Fibroblast of skin of right biceps (primary cell): ENCODE data around the gene MARCO.
"Not testable (repeated sequence)": the region's sequence is repeated elsewhere in the genome, so short reads cannot be mapped to it uniquely, and the experiment has no call there.

ENCODE experiments used
- DNase-seq: peaks from one replicate; pipeline ENCODE4 v3.0.0-alpha.2; 2013

The MARCO gene

DNA sequence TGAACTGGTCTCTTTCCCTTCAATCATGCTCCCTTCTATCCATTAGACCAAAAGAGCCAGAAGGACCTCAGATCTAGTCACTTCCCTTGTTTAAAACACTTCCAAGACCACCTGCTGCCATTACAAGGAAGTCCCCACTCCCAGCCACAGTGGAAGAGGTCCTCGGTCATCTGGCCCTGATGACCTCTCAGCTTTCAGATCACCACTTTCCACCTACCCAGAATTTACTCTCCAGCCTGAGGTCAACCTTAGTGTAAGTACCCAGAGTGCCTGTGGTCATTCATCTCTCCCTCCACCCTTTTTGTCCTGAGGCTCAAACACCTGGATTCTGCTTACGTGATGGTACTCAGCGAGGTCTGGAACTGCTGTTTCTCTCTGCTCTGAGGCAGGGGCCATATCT lies 67.1 kb downstream of the MARCO start:
- no peak for DNase-seq

DNA sequence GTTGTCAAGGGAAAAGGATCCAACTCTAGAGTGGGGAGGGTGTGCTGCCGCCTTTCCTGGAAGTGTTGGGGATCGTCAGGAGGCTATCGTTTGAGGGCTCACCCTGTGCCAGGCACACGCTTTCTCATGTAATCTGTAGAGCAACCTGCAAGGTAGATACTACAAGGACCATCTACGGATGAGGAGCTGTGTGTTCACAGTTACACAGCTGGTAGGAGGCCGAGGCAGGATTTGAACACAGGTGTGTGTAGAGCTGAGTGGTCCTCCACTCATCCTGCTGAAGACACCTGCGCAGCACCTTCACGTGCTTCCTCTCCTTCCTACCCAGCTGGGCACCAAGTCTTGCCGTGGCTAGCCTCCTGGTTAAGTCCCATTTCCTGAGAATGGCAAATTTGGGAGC lies 68.3 kb downstream of the MARCO start:
- DNase-seq = no peak

DNA sequence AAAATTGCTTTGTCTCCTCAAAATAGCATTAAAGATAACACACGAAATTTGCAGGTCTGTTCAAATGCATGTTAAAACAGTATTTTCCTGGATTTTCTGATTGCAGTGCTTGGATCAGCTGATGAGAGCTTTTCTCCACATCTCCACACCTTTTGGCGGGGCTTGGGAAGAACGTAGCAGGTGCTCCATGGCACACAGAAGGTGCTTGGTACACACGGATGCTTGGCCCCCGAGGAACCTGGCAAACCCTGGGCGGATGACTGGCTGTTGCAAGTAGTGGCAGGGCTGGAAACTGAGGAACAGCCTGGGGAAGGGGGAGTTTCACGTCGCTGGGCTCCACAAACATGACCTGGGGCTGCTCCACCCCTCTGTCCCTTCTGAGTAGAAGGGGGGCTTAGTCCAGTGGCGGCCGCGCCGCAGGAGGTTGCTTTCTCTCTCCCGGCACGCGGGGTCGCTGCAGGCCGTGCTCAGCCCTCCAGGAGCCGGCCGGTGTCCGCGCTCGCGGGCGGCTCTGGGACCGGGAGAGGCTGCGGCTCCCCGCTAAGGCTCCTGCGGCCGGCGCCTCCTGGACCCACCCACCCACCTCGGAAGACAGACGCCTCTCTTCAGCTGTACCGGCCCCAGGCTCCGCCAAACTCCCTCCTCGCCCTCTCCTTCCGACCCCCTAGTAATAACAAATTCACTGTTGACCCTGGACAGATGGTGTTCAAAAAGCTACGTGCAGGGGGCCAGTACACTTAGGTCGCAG lies 69.3 kb downstream of the MARCO start:
- peak; percentile 35 for DNase-seq

DNA sequence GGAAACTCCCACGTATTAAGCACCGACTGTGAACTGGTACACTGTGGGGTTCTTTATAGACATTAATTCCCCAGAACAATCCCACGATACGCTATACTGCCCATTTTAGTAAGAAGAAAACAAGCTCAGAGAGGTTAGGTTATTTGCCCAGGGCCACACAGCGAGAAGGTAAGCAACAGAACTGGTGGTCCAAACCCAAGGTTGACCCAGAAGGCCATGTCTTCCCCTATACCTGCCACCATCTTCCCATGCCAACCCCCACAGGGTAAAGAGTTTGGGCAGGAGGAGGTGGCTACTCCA lies 69.9 kb downstream of the MARCO start:
- no peak for DNase-seq

DNA sequence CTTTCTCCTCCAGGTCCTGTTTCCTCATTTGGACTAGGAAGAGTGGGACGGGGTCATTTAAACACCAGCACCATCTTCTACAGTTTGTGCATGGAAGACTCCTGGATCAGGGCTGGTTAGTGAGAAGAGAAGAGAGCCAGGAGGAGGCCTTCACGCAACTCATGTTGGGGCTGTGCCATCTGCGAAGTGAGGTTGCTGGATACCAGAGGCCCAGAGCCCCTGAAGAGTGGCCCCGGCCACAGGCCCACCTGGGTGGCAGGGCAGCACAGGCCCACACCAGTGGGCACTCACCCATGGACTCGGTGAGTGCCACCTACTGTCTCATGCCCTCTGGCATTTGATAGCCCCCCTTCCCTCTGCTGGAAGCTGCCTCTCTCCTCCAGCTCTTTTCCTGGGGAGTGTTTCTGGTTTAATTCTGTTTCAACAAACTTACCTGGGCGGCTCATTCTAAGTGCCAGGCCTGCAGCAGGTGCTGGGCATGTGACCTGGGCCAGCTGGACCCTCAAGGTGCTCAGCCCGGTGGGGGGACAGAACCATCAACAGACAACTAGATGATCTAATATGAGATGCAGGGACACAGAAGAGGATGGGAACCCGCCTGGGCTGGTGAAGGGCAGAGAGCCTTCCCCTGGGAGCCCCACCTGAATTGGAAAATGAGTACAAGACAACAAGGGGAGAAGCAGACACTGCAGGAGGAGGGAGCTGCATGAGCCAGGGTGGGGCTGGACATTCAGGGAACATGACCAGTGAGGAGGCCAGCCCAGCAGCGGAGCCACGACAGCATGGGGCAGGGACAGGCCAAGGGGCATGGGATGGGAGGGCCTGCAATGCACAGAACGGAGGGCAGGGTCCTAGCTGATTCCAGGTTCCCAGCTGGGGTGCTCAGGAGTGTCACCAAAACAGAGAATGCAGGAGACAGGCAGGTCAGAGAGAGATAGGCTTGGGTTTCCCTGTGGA lies 70.6 kb downstream of the MARCO start:
- no peak for DNase-seq

DNA sequence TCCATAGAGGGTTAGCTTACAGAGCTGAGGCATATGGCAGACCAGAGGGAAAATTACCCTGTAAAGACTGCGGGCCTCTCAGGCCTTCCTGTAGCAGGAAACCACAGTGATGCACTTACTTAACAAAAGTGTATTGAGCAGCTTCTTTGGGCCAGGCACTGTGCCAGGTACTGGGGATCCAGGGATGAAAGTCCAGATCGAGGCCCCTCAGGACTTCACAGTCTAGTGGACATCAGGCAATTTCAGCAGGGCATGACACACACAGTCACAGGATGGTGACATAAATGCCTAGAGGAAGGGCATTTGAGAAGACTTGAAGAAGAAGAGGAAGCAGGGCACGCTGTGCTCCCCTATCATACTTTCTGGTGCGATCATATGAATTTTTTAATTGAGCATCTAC lies 71.7 kb downstream of the MARCO start:
- DNase-seq = no peak

DNA sequence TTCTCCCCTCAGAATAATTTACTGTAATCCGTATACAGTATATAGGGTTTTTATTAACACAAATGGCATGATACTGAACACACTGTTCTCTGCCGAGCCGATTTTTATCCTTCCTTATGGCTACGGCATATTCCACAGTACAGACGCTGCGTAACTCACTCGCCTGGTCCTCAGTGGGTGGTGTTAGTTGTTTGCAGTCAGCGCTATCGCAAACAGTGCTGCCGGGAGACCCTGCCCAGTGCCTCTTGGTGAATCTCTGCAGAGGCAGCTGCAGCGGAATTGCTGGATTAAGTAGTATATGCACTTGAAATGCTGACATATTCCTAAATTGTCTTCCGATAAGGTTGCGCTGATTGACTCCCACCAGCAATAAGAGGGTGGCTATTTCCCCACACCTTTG lies 73.9 kb downstream of the MARCO start:
- DNase-seq = no peak

DNA sequence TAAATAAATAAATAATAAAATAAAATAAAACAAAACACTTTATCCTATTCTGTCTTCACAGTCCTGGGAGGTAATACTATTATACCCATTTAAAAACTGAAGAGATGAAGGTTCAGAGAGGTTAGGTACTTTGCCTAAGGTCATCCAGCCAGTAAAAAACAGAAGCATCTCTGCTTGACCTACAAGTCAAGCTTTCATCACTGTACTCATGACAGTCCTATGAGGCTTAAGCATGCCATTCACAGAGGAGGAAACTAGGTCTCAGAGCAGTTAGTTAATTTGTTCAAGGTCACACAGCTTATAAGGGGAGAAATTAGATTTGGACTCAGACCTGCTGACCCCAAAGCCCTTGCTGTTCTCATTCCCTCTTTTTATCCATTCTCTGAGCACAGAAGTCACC lies 77.5 kb downstream of the MARCO start:
- no peak for DNase-seq

DNA sequence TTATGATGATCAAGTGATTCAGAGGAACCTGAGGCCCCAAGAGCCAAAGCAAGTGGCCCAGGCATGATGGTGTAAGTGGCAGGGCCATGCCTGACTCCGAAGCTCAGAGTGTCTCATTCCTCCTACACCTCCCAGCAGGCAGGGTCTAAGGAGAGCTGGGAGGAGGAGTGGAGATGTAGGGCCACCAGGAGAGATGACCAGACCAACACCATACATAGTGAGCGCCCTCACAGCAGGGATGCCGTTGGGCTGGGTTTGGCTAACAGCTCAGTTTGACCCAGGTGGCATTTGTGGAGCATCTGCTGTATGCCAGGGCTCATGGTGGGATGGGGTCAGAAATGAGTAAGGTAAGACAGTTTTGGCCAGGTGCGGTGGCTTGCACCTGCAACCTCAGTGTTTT lies 80.7 kb downstream of the MARCO start:
- no peak for DNase-seq

DNA sequence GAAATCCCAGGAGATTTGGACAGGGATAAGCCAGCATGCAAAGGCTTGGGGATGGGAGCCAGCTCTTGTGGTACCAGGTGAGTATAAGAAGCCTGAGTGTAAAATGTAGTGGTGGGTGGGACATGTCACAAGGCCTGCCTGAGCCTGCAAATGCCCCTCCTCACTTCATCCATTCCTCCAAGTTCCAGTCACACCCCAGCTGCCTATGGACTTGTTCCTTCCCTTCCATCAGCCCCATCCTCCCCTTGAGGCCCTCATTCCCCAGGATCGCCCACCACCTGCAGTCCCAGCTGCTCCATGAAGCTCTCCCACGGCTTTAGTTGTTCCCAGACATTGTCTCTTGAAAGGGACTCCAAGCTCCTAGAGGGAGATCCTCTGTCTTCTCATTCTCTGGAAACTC lies 81.5 kb downstream of the MARCO start:
- DNase-seq = no peak

DNA sequence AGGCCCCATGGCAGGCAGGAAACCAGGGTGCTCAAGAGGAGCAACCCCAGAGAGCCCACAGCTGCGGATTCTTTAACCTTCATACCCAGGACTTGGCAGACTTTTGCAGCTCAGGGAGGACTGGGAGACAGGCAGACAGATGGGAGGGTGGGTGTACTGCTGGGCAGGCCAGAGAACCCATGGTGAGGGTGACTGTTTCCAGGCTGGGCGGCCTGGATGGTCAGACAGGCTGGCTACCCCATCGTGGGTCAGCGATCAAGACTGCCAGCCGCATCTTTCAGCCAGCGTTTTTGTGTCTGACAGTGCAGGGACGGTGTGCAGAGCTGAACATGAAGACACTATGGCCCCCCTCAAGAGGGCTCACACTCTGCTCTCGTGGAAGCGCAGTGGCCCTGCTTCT lies 82.2 kb downstream of the MARCO start:
- DNase-seq = no peak

DNA sequence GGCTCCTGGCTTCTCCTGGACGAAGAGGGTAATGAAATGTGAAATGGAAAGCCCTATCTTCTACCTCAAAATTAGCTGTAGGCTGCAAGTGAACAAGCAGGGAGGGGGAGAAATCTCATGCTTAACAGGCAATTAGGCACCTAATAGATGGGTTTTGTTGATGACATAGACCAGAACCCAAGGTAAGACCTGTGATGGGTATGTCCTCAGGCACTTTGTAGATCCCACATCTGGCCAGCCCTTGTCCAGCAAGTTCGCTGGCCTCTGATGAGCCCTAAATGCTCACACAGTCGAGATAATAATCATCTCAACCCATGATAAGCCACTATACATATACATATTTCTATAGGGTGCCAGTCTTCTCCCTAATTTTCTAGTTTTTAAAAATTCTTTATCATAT lies 82.6 kb downstream of the MARCO start:
- DNase-seq = no peak

DNA sequence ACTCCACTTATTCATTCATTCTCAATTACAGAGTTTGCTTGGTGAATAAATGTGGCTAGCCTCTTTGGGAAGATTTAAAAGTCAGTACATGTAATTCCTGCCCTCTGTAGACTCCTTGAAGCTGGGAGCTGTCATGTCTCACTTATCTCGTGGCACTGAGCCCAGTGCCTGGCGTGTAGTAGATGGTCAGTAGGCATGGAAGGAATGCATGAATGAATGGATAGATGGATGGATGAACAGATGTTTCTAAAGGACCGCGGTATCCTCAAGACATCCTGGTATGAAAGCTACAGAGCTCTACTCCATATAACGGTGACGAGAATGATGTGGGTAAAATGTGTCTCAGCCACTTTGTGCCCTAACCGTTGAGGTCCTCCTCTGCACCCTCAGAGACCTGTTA lies 83.0 kb downstream of the MARCO start:
- no peak for DNase-seq

DNA sequence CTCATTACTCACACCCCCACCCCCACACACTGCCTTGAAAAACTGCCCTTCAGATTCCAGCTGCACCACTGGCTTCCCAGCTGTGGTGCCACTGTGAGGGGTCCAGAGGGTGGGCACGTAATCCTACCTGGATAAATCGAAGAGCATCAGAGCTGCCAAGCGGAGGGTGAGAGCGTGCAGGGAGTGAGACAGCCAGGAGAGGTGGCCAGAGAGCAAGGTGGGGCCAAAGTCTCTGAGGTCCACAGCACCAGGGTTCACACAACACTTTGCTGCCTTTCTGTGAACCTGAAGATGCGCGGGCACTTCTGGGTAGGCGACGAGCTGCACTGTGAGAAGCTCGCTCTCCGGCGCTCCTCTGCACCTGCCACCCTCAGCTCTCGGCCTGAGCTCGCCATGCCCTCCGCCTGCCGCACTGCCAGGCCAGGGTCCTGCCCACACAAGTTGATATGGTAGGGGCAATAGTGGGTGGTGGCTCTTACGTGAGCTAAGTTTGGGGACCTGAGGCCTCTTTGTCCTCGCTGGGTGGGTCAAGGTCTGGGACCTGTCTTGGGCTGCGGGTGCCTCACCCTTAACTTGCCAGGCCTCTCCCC lies 83.9 kb downstream of the MARCO start:
- no peak for DNase-seq

DNA sequence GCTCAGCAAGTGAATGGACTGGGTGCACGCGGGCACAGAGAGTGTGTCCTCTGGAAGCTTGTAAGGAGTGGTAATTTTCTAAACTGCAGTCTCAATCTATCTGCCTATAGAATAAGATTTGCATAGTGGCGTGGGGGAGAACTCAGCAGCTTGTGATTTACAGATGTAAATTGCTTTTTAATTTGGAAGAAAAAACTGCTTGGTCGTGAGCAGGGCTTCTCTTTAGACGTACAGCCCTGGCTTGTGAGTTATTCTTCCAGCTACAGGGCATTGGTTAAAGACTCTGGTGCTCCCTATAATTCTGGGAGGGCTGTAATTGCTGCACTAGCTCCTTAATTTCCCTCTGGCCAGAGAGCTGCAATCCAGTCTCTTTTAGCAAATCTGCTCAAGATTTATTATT lies 84.9 kb downstream of the MARCO start:
- DNase-seq = no peak

DNA sequence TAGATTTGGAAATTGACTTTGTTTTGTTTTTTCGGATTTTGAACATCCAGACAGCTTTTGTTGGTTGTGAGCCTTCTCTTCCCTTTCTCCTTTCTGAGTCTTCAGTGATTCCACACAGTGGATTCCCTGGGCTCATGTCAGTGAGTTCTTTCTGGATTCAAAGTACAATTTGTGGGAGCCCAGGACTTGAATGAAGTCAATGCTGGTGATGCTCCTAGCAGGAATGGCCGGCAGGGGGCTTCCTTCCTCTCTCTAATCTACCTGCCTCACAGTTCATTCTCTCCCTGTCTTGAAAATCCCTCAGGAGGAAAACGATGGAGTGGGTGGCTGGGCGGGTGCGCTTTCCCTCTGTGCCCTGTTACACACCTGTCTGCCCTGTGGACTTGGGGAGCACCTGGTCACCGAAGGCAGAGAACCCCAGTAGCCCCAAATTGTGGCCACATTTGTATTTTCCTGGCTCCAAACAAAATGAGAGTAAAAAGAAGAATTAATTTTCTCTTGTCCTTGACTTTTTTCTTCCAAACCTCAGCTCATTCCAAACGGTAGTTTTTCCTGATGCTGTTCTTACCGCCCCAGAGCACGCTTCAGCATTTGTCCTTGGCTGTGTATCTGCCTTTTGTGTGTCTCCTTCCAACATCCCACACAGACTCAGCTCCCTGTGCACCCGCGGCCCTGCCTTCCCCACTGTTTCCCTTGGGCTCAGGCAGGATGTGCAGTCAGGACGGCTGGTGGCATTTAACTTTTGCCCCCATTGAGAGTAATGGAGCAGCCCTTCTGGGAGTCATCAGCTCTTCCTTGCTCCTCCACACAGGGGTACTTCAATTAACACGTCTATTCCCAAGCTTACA lies 86.6 kb downstream of the MARCO start:
- peak; percentile 20 for DNase-seq

DNA sequence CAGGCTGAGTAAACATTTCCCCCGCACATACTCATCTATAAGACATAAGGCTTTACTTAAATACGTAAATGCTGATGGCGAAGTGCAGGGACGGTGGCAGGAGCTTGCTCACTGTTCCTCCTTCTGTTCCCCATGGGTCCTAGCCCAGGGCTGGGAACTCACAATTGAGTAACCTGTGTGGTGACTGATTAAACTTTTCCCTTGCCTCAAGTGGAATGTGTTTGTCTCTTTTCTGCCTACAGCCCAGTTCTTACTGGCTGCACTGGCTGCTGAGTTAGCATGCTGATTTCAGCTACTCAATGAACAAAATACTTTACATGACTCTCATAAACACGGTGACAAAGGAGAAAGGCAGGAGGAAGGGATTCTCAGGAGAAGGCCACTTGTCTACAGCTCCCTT lies 87.3 kb downstream of the MARCO start:
- DNase-seq = no peak

DNA sequence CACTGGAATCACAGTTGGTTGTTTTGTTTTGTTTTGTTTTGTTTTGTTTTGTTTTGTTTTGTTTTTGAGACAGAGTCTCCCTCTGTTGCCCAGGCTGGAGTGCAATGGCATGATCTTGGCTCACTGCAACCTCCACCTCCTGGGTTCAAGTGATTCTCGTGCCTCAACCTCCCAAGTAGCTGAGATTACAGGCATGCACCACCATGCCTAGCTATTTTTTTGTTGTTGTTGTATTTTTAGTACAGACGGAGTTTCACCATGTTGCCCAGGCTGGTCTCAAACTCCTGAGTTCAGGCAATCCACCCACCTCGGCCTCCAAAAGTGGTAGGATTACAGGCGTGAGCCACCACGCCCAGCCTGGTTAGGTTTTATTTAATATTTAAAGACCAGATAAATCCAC lies 95.9 kb downstream of the MARCO start:
- not testable (repeated sequence) for DNase-seq

DNA sequence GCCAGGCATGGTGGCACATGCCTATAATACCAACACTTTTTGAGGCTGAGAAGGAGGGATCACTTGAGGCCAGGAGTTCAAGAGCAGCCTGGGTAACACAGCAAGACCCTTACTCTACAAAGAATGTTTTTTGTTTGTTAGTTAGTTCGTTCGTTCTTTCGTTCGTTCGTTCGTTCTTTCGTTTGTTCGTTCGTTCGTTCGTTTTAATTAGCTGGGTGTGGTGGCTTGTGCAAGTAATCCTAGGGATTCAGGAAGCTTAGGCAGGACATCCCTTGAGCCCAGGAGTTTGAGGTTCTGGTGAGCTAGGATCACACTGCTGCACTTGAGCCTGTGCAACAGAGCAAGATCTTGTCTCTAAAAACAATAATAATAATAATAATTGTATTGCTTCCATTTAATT lies 98.7 kb downstream of the MARCO start:
- DNase-seq = no peak
